HG02571 (cell line): ENCODE results near the gene KLHDC7A.

ENCODE experiments used
- ATAC-seq: cut with Tn5 transposase; IDR thresholded peaks from one replicate; pipeline ENCODE4 v1.9.1; 2021; ENCODE audit warnings: mild to moderate bottlenecking, moderate library complexity; ENCODE audit not compliant: unreplicated experiment

Gene KLHDC7A

DNA sequence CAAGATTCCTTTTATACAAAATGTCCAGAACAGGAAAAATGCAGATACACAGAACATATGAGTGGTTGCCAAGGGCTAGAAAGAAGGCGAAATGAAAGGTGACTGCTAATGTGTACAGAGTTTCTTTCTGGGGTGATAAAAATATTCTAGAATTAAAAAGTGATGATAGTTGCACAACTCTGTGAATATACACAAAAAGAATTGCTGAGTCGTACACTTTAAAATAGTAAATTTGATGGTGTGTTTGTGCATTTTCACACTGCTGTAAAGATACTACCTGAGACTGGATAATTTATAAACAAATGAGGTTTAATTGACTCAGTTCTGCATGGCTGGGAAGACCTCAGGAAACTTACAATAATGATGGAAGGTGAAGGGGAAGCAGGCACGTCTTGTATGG lies 23.9 kb downstream of the KLHDC7A start:
- ATAC-seq, result no peak

DNA sequence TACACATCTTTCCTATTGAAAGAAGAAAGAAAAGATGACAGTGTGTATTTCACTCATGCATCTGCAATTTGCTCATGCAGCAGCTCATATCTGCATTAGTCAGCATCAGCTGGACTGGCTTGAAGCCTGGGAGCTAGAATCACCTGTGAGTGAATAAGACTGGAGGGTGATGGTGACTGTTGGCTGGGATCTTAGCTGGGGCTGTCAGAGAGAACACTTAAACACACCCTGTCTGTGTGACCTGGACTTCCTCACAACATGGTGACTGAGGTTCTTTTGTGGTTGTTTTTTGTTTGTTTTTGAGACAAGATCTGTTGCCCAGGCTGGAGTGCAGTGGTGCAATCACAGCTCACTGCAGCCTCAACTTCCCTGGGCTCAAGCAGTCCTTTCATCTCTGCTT lies 24.9 kb downstream of the KLHDC7A start:
- no peak for ATAC-seq

DNA sequence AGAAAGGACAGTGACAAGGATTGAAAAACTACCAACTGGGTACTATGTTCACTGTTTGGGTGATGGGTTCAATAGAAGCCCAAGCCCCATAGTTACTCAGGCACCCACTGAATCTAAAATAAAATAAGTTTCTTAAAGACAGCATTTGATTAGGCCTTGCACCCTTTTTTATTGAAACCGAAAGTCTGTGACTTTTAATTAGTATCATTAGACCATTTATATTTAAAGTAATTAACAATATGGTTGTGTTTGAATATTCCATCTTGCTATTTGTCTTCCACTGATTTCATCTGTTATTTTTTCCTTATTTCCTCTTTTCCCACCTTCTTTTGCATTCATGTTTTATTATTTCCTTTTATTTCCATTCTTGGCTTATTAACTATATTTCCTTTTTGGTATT lies 27.4 kb downstream of the KLHDC7A start:
- no peak for ATAC-seq

DNA sequence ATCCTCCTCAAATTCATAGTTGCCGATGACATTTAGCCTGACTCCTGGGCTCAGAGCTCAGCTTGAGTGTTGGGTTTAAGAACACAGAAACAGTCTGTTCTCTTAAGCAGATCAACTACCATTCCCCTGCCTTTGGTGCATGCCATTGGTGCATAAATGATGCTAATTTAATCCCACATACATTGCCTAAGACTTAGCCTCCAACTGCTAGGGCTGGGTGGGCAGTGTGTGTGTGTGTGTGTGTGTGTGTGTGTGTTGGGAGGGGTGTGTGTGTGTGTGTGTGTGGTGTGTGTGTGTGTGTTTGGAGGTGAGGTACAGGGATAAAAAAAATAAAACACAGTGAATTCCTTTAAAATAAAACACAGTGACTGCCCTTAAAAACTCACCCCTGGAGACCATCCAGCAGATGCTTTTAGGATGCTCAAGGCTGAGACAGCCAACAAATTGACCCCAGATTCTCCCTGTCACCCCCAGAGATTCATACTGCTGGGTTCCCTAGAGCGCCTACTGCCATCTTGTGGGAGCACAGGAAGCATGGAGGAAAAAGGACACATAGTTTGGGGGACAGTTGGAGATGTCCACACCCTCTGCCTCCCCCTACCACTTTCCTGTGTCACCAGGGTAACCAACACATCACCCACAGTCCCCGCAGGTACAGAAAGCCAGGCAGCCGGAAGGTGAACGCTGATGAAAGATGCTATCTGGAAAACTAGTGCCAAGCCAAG lies 30.6 kb downstream of the KLHDC7A start:
- ATAC-seq, result no peak

DNA sequence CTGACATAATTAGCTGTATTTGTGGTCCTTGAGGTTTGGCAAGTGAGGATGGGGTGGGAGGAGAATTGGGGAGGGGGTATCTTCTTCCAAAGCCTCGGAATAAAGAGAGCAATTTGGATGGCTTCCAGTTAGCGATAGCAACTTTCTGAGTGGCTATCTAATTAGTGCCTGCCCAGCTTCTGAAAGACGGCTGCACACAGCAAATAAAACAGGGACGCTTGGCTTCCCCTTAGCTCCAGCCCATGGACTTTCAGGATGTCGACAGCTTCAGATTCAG lies 31.1 kb downstream of the KLHDC7A start:
- ATAC-seq, result no peak

DNA sequence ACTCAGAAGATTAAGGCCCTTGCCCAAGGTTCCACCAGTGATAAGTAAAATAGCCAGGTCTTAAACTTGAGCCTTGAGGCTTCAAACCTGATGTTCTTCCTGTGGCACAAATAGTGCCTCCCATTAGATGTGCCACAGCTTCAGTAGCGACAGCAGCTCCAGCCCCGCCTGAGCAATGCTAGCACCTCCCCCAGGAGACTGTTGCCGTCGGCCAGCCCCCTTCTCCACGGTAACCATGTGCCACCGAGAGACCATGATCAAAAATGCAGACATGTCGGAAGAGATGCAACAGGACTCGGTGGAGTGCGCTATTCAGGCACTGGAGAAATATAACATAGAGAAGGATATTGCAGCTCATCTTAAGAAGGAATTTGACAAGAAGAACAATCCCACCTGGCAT lies 32.2 kb downstream of the KLHDC7A start:
- ATAC-seq, result no peak

DNA sequence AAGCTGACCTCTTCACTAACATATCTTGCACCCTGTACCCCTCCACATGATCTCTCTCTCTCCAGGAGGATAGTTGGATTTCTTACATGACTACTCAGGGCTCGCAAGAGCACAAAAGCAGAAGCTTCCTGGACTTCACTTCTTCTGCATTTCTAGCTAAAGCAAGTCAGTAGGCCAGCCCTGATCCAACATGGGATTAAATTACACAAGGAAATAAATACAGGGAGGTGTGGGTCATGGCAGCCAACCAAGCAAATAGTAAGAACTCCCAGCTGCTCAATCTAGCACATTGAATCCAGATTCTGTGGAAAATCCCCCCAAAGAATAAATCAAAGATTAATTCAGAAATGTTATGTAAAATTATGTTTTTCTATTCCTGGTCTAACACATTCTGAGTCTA lies 33.3 kb downstream of the KLHDC7A start:
- no peak for ATAC-seq

DNA sequence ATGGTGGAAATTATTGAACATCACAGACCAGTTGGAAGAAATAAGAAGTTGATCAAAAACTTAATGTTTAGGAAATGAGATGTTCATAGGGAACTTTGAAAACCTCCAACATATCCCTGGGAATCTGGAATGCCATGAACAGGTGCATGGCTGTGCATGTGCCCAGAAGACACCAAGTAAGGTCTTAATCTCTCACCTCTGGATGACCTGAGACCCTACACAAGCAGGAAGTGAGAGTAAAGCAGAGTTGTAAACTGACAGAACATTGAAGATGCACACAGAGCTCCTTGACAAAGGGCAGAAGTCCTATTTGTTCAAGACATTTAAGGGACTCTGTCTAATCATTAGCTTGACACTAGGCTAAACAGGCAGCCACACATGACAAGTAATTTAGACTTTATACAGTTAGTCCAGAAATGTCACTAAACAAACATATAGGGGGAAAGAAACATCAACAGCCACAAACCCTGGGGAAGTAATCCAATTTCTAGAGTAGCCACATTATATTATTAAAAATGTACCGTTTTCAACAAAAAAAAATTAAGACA lies 34.5 kb downstream of the KLHDC7A start:
- ATAC-seq, result no peak

DNA sequence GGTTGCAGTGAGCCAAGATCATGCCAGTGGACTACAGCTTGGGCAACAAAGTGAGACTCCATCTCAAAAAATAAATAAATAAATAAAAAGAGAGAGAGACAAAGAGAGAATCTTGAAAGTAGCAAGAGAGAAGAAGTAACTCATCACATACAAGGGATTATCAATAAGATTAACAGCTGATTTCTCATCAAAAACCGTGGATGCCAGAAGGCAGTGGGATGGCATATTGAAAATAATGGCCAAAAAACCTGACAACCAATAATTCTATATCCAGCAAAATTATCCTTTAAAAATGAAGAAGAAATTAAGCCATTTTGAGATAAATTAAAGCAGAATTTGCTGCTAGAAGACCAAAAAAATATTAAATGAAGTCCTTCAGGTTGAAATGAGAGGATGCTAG lies 35.7 kb downstream of the KLHDC7A start:
- ATAC-seq, result no peak

DNA sequence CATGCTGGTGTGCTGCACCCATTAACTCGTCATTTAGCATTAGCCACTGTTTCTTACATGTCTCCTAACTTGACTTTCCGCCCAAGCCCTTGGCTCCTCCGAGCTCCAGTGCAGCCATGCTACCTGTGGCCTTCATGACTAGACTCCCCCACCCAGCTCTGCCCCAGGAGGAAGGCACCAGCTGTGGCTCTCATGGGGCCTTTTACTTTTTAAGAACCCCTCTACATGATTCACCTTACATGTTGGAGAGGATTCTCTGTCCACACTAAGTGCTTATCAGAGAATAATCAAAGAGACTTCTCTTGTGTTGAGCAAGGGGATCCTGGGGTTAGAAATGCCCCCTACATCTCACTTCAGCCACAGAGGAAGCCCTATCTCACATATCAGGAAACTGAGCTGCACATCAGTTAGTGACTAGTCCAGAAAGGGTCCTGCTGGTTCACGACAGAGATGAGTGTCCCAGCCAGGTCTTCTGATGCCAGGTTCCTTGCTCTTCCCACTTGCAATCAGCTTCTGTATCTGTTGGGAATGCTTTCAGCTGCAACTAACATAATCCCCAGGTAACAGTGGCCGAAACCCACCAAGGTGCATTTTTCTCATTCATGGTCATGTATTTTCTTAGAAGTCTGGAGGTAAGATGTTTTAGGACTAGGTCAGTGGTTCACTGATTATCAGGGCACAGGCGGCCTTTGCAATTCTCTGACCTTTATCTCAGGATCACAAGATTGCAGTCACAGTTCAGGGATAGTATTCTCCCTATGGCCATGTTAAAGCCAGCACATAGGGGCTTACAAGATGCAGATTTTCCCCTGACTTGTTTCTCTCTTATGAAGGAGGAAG lies 45.9 kb downstream of the KLHDC7A start:
- no peak for ATAC-seq

DNA sequence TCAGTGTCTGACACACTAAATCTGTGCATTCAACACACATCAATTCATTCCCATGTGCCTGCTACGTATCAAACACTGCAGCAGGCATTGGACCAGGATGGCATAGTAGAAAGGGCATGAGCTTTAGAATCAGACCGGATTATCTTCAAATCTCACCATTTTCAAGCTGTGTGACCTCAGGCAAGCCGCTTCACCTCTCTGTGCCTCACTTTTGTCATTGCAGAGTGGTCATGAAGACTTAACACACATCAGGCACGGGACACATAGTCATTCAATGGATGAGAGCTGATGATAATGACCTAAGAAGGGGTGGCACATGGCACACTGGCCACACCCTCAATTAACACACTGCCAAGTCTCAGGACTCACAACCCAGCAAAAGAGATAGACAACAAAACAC lies 46.8 kb downstream of the KLHDC7A start:
- ATAC-seq, result no peak

DNA sequence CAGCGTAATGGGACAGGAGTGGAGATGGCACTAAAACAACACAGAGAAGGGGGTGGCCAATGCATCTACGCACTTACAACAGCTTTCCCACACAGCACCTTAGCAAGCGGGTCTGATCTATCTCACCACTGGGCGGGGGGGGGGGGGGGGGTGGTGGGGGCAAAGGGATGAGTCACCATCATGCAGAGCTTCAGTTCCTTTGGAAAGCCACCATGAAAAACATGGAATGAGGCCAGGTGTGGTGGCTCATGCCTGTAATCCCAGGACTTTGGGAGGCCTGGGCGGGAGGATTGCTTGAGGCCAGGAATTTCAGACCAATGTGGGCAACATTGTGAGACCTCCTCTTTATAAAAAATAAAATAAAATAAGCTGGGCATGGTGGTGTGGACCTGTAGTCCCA lies 47.2 kb downstream of the KLHDC7A start:
- ATAC-seq, result no peak

DNA sequence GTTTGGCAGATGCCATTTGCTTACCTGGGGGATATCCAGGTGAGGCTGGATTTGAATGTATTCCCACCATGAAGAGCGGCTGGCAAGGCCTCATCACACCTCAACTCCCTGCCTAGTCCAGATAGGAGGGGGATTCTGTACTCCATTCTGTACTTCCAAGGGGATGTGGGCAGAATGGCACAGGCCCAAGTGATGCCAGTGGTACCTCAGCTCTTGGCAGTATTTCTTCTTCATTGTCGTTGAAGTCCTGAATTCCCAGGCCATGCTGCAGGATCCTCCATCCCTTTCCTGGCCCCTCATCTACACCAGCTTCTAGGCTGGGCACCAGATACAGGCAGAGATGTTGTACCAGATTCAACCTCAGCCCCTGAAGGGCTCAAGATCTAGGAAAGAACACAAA lies 47.9 kb downstream of the KLHDC7A start:
- no peak for ATAC-seq

DNA sequence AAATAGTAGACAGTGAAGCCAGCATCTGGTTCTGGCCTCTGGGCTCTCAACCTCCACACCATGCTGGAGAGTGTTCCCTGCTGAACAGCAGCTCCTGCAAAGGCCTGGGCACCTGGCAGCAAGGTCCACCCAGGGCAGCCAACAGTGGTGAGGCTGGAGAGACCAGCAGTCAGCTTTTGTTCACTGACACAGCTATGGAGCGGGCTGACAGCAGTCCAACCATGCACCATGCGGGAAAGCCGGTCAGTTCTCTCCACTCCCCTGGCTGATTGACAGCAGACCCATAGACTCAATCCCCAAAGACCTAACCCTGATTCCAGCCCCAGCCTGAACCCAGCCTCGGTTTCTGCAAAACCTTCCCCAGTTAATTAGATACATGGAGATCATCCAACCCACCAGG lies 49.0 kb downstream of the KLHDC7A start:
- no peak for ATAC-seq

DNA sequence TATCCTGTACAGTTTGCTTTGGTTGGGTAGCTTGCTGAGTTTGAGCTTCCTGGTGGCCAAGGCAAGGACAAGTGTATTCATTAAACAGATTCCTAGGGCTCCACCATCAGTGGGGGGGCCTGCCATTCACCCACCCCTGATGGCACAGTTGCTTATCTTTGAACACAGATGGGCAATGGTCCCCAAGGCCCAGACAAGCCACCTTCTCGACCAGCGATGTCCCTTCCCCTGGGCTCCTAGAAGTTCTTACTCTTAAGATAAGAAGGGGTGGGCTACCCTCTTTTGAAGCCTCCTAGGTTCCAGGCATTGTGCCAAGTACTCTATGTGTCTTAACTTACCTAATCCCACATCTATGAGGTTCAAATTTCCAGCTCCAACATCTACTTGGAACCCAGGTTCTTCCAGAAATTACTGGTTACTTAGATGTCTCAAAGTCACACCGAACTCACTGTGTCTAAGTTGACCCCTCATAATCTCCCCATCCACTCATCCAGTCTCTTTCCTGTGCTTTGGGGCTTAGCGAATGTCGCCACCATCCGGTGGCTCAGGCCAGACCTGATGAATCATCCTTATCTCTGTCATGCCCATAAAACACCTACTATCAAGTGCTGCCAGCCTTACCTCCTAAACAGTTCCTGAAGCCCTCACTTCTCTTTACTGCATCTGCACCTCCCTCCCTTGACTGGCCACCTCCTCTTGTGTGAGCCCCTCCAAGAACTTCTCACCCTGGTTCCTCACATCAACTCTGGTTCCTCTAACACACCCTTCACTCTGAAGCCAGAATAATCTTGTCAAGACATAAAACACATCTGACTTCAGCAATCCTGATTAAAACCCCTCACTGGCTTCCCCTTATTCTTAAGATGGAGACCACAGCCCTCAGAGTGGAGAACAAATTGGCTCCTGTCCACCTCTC lies 50.1 kb downstream of the KLHDC7A start:
- no peak for ATAC-seq

DNA sequence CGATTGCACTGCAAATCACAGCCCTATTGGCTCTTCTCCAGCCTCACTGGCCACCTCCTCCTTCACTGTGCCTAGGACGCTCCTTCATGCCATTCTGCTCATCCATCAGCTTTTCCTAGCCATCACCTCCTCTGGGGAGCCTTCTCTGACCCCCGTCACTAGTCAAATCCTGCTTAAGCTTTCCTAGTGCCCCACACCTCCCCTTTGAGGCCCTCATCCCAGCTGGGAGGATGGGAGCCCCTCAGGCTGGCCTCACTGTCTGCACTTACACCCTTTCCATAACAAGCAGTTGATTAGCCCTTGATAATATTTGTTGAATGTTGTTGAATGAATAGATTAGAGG lies 50.7 kb downstream of the KLHDC7A start:
- ATAC-seq, result no peak

DNA sequence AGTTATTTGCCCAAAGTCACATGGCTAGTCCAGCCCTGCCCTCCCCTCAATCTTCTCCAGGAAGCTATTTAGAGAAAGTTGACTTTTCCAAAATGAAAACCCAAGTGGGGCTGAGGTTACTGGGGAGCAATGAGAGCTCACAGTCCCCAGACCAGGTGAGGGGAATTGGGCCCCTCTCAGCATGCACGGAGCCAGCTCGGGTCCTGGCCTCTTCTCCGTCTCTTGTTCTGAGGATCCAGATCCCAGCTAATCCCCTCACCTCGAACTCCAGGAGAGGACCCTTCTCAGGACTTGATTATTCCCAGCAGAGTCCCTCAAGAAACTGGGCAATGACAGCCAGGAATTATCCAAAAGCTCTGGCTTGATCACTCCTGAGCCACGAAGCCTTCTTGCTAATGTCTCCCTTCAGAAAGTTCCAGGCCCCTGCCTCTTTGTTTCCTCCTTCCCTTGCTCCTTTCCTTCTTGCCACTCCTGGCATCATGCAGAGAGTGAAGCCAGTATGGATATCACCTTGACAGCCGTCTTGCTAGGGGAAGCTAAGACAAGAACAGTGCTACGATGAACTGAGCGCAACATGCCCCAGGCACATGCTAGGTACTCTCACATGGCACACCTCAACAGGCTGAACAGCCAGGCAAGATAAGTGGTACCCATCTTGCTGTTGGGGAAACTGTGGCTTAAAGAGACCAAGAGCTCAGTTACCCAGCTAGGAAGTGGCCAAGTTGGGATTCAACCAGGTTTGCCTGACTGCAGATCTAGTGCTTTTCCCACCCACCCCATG lies 51.9 kb downstream of the KLHDC7A start:
- ATAC-seq, result no peak

DNA sequence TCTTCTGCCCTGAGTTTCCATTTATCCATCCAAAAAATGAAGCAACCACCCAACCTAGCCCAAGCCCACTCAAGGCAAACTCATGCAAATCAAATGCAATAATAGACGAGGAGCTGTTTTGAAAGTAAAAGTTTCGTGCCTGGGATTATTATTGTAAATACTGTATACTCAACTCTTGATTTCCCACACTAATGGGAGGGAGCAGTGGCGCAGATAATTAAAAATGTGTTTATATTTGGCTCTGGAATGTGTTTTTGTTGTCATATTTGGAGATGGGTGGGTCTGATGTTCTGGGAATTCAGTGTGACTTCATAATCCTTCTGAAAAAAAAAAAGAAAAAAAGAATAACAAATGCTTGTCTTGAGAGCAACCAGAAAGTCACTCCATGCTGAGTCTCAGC lies 52.5 kb downstream of the KLHDC7A start:
- ATAC-seq, result no peak

DNA sequence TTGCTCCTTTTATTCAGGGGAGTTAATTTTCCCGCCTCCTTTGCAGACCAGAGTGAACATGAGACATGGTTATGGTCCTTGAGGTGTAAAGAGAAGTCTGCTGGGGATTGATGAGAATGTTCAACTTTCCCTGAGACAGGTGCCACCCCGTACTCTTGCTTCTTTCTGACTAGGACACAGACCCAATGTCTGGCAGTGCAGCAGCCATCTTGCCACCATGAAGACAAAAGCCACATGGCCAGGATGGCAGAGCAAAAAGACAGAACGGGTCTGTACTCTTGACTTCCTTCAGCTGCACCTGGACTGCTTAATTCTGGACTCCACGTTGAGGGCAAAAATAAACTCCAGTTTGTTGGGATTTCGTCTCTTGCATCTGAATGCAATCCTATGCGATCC lies 54.1 kb downstream of the KLHDC7A start:
- no peak for ATAC-seq
